ENCODE measurements around the gene TMED4. TPM values are rescaled to one million over a fixed set of nuclear protein-coding genes. Genes with fewer than 3 reads are reported as not detected.

The TMED4 gene
- 78.4 and 80.2 TPM in 2 replicates for total RNA-seq

- intact Hi-C loops (cut with micrococcal nuclease), result loop anchor here (1.0 to 5.0 kb wide), 11 partner anchors 8 to 529 kb away; partner anchors contain the start of genes H2AZ2, MYO1G, NUDCD3 and OGDH
- Mint-ChIP-seq H3K9me3 (no peaks in the 10 kb centered on the region), H3K36me3 (ENCODE audit: low read depth) (peaks cover 37% of the 10 kb centered on the region), H3K27me3 (peaks cover 4% of the 10 kb centered on the region), H3K4me1 (peaks cover 35% of the 10 kb centered on the region), H3K4me3 (peak within 1 kb of the TSS; percentile 92), H3K27ac (peak within 1 kb of the TSS; percentile 92)
- DNase-seq, result peak; percentile 100
Measured at GRCh38 chr7:44581879-44582603, at the start of gene TMED4. TMED4 (minus strand) TSS chr7:44582231; CDS start chr7:44582206, 25 bp downstream.

- DNase-seq, result peak; percentile 77
- Mint-ChIP-seq H3K27ac (peak overlapping the region; percentile 81), H3K36me3 (ENCODE audit: low read depth) (peaks cover 45% of the 10 kb centered on the region), H3K9me3 (no peaks in the 10 kb centered on the region), H3K4me1 (peaks cover 58% of the 10 kb centered on the region), H3K4me3 (peak overlapping the region; percentile 51), H3K27me3 (no peaks in the 10 kb centered on the region)
- intact Hi-C loops (cut with micrococcal nuclease), result no loop called here
Measured at GRCh38 chr7:44631458-44632115, 49.6 kb upstream of the TMED4 start.

- DNase-seq, result no peak
- intact Hi-C loops (cut with micrococcal nuclease), result no loop called here
- Mint-ChIP-seq H3K9me3 (no peaks in the 10 kb centered on the region), H3K36me3 (ENCODE audit: low read depth) (peaks cover 49% of the 10 kb centered on the region), H3K27ac (peak overlapping the region; percentile 37), H3K4me1 (peaks cover 56% of the 10 kb centered on the region), H3K4me3 (no peak overlapping the region), H3K27me3 (no peaks in the 10 kb centered on the region)
Measured at GRCh38 chr7:44630792-44631457, 48.9 kb upstream of the TMED4 start.

GRCh38 chr7:44629829-44630522, 47.9 kb upstream of the TMED4 start:
- DNase-seq, result no peak
- Mint-ChIP-seq H3K4me3 (no peak overlapping the region), H3K27me3 (no peaks in the 10 kb centered on the region), H3K9me3 (no peaks in the 10 kb centered on the region), H3K4me1 (peaks cover 53% of the 10 kb centered on the region), H3K36me3 (ENCODE audit: low read depth) (peaks cover 51% of the 10 kb centered on the region), H3K27ac (peak overlapping the region; percentile 80)
- intact Hi-C loops (cut with micrococcal nuclease), result no loop called here

GRCh38 chr7:44626620-44627019, 44.6 kb upstream of the TMED4 start:
- H3K27ac Mint-ChIP-seq, result peak overlapping the region; percentile 73
- peaks cover 58% of the 10 kb centered on the region for H3K4me1 Mint-ChIP-seq
- intact Hi-C loops (cut with micrococcal nuclease), result no loop called here
- no peaks in the 10 kb centered on the region for H3K27me3 Mint-ChIP-seq
- H3K36me3 Mint-ChIP-seq (ENCODE audit: low read depth), result peaks cover 50% of the 10 kb centered on the region
- no peaks in the 10 kb centered on the region for H3K9me3 Mint-ChIP-seq
- no peak overlapping the region for H3K4me3 Mint-ChIP-seq
- DNase-seq, result no peak

GRCh38 chr7:44625526-44626471, 43.8 kb upstream of the TMED4 start:
- H3K27ac Mint-ChIP-seq, result peak overlapping the region; percentile 73
- peaks cover 53% of the 10 kb centered on the region for H3K36me3 Mint-ChIP-seq (ENCODE audit: low read depth)
- no peaks in the 10 kb centered on the region for H3K9me3 Mint-ChIP-seq
- no peak for DNase-seq
- no peaks in the 10 kb centered on the region for H3K27me3 Mint-ChIP-seq
- H3K4me3 Mint-ChIP-seq, result no peak overlapping the region
- intact Hi-C loops (cut with micrococcal nuclease), result no loop called here
- H3K4me1 Mint-ChIP-seq, result peaks cover 56% of the 10 kb centered on the region

GRCh38 chr7:44624318-44624717, 42.3 kb upstream of the TMED4 start:
- H3K27me3 Mint-ChIP-seq, result no peaks in the 10 kb centered on the region
- peaks cover 58% of the 10 kb centered on the region for H3K4me1 Mint-ChIP-seq
- H3K9me3 Mint-ChIP-seq, result no peaks in the 10 kb centered on the region
- H3K27ac Mint-ChIP-seq, result peak overlapping the region; percentile 92
- no peak for DNase-seq
- peaks cover 49% of the 10 kb centered on the region for H3K36me3 Mint-ChIP-seq (ENCODE audit: low read depth)
- intact Hi-C loops (cut with micrococcal nuclease), result no loop called here
- H3K4me3 Mint-ChIP-seq, result peak overlapping the region; percentile 75

- H3K27ac Mint-ChIP-seq, result peak overlapping the region; percentile 84
- H3K4me1 Mint-ChIP-seq, result peaks cover 71% of the 10 kb centered on the region
- H3K36me3 Mint-ChIP-seq (ENCODE audit: low read depth), result peaks cover 50% of the 10 kb centered on the region
- peak; percentile 83 for DNase-seq
- H3K4me3 Mint-ChIP-seq, result peak overlapping the region; percentile 53
- H3K27me3 Mint-ChIP-seq, result no peaks in the 10 kb centered on the region
- H3K9me3 Mint-ChIP-seq, result no peaks in the 10 kb centered on the region
- intact Hi-C loops (cut with micrococcal nuclease), result loop anchor here (1.0 to 2.0 kb wide), 3 partner anchors 11 to 16 kb away; partner anchors contain the start of gene OGDH
Measured at GRCh38 chr7:44622342-44623151, 40.5 kb upstream of the TMED4 start.

- no peak overlapping the region for H3K4me3 Mint-ChIP-seq
- DNase-seq, result no peak
- H3K36me3 Mint-ChIP-seq (ENCODE audit: low read depth), result peaks cover 49% of the 10 kb centered on the region
- H3K4me1 Mint-ChIP-seq, result peaks cover 77% of the 10 kb centered on the region
- no peaks in the 10 kb centered on the region for H3K9me3 Mint-ChIP-seq
- intact Hi-C loops (cut with micrococcal nuclease), result loop anchor here (1.0 to 2.0 kb wide), 3 partner anchors 12 to 17 kb away; partner anchors contain the start of gene OGDH
- H3K27ac Mint-ChIP-seq, result peak overlapping the region; percentile 52
- H3K27me3 Mint-ChIP-seq, result no peaks in the 10 kb centered on the region
Measured at GRCh38 chr7:44621750-44622103, 39.7 kb upstream of the TMED4 start.

GRCh38 chr7:44621034-44621749, 39.2 kb upstream of the TMED4 start:
- DNase-seq, result no peak
- Mint-ChIP-seq H3K4me3 (no peak overlapping the region), H3K27ac (peak overlapping the region; percentile 52), H3K9me3 (no peaks in the 10 kb centered on the region), H3K27me3 (no peaks in the 10 kb centered on the region), H3K36me3 (ENCODE audit: low read depth) (peaks cover 44% of the 10 kb centered on the region), H3K4me1 (peaks cover 75% of the 10 kb centered on the region)
- intact Hi-C loops (cut with micrococcal nuclease), result no loop called here

- H3K36me3 Mint-ChIP-seq (ENCODE audit: low read depth), result peaks cover 35% of the 10 kb centered on the region
- intact Hi-C loops (cut with micrococcal nuclease), result no loop called here
- peaks cover 71% of the 10 kb centered on the region for H3K4me1 Mint-ChIP-seq
- no peaks in the 10 kb centered on the region for H3K27me3 Mint-ChIP-seq
- DNase-seq, result peak; percentile 71
- peak overlapping the region; percentile 34 for H3K4me3 Mint-ChIP-seq
- H3K9me3 Mint-ChIP-seq, result no peaks in the 10 kb centered on the region
- peak overlapping the region; percentile 92 for H3K27ac Mint-ChIP-seq
Measured at GRCh38 chr7:44618753-44619152, 36.7 kb upstream of the TMED4 start.

GRCh38 chr7:44618045-44618444, 36.0 kb upstream of the TMED4 start:
- Mint-ChIP-seq H3K27me3 (no peaks in the 10 kb centered on the region), H3K27ac (peak overlapping the region; percentile 92), H3K36me3 (ENCODE audit: low read depth) (peaks cover 33% of the 10 kb centered on the region), H3K4me1 (peaks cover 66% of the 10 kb centered on the region), H3K4me3 (peak overlapping the region; percentile 34), H3K9me3 (no peaks in the 10 kb centered on the region)
- no peak for DNase-seq
- intact Hi-C loops (cut with micrococcal nuclease), result no loop called here

Data from activated CD4-positive, alpha-beta T cell treated with anti-CD3 and anti-CD28 coated beads, Interleukin-2, amount 10 ng/mL, durations not matched to agents 24 days and 14 days (primary cell).